Stomach smooth muscle (tissue), 2 donors: ENCODE measurements around the gene CNTF.

Source experiments
- H3K27ac ChIP-seq: one replicate; pipeline ENCODE4 v1.7.0; 2013; ENCODE audit warnings: mild to moderate bottlenecking, low read length, inconsistent platforms
- H3K27me3 ChIP-seq, 2 donors: one replicate each; pipeline ENCODE4 v1.7.0; 2013; ENCODE audit warnings: low read length in 2 of 2; ENCODE audit not compliant: insufficient read depth in 2 of 2, control insufficient read depth in 1 of 2
- H3K36me3 ChIP-seq, 2 donors: one replicate each; pipeline ENCODE4 v1.7.0; 2013; ENCODE audit warnings: low read length in 2 of 2; ENCODE audit not compliant: control insufficient read depth in 2 of 2, insufficient read depth in 2 of 2
- H3K4me1 ChIP-seq: one replicate; pipeline ENCODE4 v1.7.0; 2013; ENCODE audit warnings: low read length; ENCODE audit not compliant: control insufficient read depth, insufficient read depth
- H3K4me3 ChIP-seq, 2 donors: one replicate each; pipeline ENCODE4 v1.7.0; 2013; ENCODE audit warnings: low read length in 2 of 2
- H3K9ac ChIP-seq, 2 donors: one replicate each; pipeline ENCODE4 v1.7.0; 2013; ENCODE audit warnings: low read length in 2 of 2, mild to moderate bottlenecking in 1 of 2
- H3K9me3 ChIP-seq, 2 donors: one replicate each; pipeline ENCODE4 v1.7.0; 2013; ENCODE audit warnings: low read length in 2 of 2; ENCODE audit not compliant: control insufficient read depth in 2 of 2
- donor health status: healthy.
- donor health status: Pancreatic carcinoma.

Gene CNTF

DNA sequence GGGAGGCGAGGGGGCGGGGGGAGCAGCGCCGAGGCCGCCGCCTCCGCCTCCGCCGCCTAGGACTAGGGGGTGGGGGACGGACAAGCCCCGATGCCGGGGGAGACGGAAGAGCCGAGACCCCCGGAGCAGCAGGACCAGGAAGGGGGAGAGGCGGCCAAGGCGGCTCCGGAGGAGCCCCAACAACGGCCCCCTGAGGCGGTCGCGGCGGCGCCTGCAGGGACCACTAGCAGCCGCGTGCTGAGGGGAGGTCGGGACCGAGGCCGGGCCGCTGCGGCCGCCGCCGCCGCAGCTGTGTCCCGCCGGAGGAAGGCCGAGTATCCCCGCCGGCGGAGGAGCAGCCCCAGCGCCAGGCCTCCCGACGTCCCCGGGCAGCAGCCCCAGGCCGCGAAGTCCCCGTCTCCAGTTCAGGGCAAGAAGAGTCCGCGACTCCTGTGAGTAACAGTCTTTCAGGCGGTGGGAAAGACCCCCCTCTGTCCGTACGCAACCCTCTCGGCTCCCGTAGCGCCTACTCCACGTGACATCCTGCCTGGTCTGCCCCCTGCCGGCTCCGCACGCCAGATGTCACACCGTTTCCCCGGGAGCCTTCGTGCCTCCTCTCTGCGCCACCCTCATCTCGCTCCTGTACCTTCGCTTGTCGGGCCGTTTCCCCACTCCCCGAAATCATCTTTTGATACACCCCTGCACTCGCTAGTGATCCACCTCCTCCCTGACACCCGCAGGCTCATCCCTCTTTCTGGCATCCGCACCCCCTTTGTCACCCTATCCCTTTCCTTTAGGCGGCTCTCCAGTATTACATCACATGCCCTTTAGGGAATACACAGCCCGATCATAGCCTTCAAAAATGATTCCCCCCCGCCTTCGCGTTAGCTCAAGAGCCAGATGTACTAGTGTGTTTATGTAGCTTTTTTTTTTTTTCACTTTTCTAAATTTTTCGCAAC is 43.0 kb upstream of the CNTF start:
- Histone ChIP-seq H3K9me3 (no peaks in the 10 kb centered on the region), H3K27ac (peak overlapping the region; percentile 97), H3K4me3 (peak overlapping the region; percentile 96 to 97), H3K4me1 (peaks cover 13% of the 10 kb centered on the region), H3K9ac (peak overlapping the region; percentile 91 to 95), H3K36me3 (peaks cover 0 to 2% of the 10 kb centered on the region in 2 donors), H3K27me3 (no peaks in the 10 kb centered on the region)

DNA sequence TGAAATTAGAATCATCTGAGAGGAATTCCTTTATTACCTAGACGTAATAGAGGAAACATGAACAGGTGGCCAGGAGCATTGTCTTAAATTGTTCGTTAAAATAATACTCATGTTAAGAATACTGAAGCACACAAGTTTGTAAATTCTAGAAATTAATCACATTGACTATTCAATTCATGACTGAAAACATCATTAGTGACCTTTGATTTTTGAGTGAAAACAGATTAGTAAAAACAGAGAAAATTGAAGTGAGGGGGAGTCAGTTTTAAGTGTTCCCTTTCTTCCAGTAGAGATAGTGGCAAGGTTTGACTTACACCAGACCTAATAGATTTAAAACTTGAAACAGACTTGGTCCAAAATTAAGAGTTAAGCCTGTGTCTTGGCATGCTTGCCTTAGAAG is 42.2 kb upstream of the CNTF start:
- peak overlapping the region; percentile 97 for H3K27ac ChIP-seq
- peak overlapping the region; percentile 91 to 95 for H3K9ac ChIP-seq
- peaks cover 10% of the 10 kb centered on the region for H3K4me1 ChIP-seq
- peaks cover 0 to 2% of the 10 kb centered on the region in 2 donors for H3K36me3 ChIP-seq
- H3K27me3 ChIP-seq, result no peaks in the 10 kb centered on the region
- H3K4me3 ChIP-seq, result peak overlapping the region; percentile 96 to 97
- H3K9me3 ChIP-seq, result no peaks in the 10 kb centered on the region

DNA sequence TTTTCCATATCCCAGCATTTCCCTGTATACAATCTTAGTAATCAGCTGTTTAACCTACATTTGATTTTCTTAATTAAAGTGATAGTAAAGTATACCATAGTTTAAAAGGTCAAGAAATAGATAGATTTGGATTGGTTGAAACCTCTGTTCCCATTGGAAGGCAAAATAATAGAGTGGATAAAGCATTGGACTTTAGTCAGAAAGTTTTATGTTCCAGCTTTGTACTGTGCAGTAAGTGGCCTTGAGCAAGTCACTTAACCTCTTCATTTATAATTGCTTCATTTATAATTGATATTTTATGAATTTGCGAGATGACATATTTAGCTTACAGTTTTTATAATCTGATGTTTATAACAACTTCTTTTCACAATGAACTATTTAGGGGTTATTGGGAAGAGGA is 40.0 kb upstream of the CNTF start:
- no peaks in the 10 kb centered on the region for H3K9me3 ChIP-seq
- H3K27ac ChIP-seq, result no peak overlapping the region
- peaks cover 5% of the 10 kb centered on the region for H3K4me1 ChIP-seq
- H3K9ac ChIP-seq, result no peak overlapping the region
- no peaks in the 10 kb centered on the region for H3K27me3 ChIP-seq
- no peak overlapping the region for H3K4me3 ChIP-seq
- no peaks in the 10 kb centered on the region for H3K36me3 ChIP-seq

DNA sequence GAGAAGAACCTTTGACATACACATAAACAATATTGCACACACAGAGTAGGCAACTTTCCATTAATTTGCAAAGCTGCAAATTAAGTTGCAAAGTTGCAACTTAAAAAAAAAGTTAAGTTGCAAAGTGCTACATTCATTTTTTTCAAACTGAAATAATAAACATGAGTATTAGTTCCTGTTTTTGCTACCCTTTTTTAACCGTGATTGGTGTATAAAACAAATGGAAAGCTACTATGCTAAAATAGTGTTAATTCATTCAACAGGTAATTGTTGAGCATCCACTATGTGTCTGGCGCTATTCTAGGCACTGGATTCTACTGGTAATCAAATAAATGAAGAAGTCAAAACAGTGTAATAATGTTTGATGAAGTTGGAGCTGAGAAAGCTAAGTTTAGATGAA is 35.5 kb upstream of the CNTF start:
- no peaks in the 10 kb centered on the region for H3K36me3 ChIP-seq
- H3K27ac ChIP-seq, result no peak overlapping the region
- no peaks in the 10 kb centered on the region for H3K9me3 ChIP-seq
- H3K4me1 ChIP-seq, result no peaks in the 10 kb centered on the region
- H3K9ac ChIP-seq, result no peak overlapping the region
- H3K4me3 ChIP-seq, result no peak overlapping the region
- no peaks in the 10 kb centered on the region for H3K27me3 ChIP-seq

DNA sequence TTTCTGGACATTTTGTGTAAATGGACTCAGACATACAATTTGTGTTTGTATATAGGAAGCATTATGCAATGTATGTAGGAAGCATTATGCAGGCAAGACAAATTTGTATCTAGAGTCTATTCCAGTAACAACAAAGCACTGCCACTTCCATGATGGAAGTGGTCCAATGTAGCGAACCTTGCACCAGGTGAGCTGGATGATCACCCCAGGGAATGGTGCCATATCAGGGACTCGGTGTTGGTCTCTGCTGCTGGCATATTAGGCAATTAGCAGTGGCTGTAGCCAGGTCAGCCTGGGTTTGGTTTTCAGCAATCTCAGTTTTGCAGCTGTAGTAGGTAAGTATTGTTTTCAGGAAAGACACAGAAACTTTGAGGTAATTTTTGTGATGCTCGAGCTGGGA is 30.8 kb upstream of the CNTF start:
- Histone ChIP-seq H3K27ac (no peak overlapping the region), H3K9ac (no peak overlapping the region), H3K4me3 (no peak overlapping the region), H3K9me3 (no peaks in the 10 kb centered on the region), H3K27me3 (no peaks in the 10 kb centered on the region), H3K36me3 (peaks cover 2% of the 10 kb centered on the region in 2 donors), H3K4me1 (no peaks in the 10 kb centered on the region)

DNA sequence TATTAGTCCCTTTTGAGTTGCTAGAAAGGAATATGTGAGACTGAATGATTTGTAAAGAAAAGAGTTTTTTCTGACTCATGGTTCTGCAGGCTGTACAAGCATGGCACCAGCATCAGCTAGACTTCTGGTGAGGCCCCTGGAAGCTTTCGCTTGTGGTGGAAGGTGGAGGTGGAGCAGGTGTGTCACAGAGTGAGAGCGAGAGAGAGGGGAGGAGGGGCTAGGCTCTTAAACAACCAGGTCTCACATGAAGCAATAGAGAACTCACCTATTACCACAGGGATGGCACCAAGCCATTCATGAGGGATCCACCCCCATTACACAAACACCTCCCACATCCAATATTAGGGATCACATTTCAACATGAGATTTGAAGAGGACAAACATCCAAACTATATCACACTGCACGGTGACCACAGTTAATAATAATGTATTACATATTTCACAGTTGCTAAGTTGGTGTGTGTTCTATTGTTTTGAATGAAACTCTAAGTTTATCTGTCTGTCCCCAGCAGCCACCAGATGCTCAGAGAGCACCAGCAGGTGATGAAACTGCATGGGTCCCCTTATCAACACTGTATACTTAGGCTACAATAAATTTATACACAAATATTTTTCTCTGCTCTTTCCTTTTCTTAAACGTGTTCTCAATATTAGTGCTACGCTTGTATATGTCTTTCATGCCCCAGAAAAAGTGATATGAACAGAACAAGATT is 29.5 kb upstream of the CNTF start:
- Histone ChIP-seq H3K36me3 (peaks cover 2% of the 10 kb centered on the region in 2 donors), H3K4me3 (no peak overlapping the region), H3K27me3 (no peaks in the 10 kb centered on the region), H3K4me1 (no peaks in the 10 kb centered on the region), H3K27ac (no peak overlapping the region), H3K9ac (no peak overlapping the region), H3K9me3 (no peaks in the 10 kb centered on the region)

DNA sequence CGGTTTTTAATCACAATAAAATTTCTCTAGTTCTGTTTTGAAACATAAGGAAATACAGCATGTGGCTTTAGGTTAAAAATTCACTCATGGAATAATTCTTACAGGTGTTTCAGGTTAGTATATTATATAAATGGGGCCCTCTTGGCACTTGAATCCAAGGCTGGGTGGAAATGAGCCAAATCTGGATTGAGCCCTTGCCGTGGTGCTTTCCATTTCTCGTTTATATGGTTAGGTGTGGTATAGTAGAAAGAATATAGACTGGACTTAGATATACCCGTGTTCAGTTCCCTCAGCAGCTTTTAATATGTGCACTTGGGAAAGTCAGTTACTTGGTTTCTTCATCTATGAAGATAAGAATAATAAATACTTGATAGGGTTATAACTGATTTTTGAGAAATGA is 27.6 kb upstream of the CNTF start:
- Histone ChIP-seq H3K9me3 (no peaks in the 10 kb centered on the region), H3K4me1 (no peaks in the 10 kb centered on the region)

DNA sequence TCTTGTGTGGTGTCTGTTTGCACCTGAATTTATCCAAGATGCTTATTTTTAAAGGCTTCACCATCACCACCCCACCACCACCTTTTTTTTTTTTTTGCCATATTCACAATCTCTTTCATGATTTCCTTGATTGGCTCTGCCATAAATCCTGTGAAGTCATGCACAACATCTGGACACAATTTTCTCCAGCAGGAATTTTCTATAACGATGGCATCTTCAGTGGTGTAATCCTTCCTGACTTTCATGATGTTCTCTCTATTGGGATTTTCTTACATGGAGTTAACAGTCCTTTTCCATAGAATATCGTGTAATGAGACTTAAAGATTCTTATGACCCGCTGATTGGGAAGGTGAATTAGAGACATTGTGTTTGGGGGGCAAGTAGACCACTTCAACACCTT is 25.8 kb upstream of the CNTF start:
- Histone ChIP-seq H3K27me3 (no peaks in the 10 kb centered on the region), H3K9ac (no peak overlapping the region), H3K36me3 (peaks cover 2% of the 10 kb centered on the region in 2 donors), H3K9me3 (no peaks in the 10 kb centered on the region), H3K27ac (no peak overlapping the region), H3K4me1 (no peaks in the 10 kb centered on the region), H3K4me3 (no peak overlapping the region)

More for the DNA sequence above, 27.6 kb upstream of the CNTF start:
- H3K36me3 ChIP-seq, result peaks cover 2% of the 10 kb centered on the region in 2 donors
- no peaks in the 10 kb centered on the region for H3K27me3 ChIP-seq
- H3K27ac ChIP-seq, result no peak overlapping the region
- no peak overlapping the region for H3K4me3 ChIP-seq
- no peak overlapping the region for H3K9ac ChIP-seq

DNA sequence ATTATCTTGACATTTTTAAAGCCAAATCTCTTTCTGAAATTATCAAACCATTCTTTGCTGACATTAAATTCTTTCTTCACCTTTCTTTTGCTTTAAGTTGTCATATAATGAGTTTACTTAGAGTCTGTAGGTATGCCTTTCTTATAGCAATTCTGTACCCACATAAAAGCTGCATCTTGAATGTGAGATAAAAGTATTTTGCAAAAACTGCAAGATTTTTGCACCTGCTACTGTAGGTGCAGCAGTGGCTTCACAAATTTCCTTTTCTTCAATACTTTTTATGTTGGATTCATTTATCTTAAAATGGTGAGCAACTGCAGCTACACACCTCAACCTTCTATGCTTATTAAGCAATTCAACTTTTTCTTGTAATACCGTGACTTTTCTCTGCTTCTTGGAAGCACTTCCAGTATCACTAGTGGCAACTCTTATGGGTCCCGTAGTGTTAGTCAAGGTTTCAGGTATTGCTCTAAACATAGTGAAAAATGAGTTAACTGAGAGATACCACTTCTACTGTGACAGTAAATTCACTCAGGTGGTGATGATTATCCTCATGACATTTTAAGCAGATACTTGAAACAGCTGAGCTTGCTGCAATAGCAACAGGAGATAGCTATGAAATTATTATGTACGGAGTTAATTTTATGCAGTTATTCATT is 24.9 kb upstream of the CNTF start:
- Histone ChIP-seq H3K27me3 (no peaks in the 10 kb centered on the region), H3K36me3 (peaks cover 2% of the 10 kb centered on the region in 2 donors), H3K27ac (no peak overlapping the region), H3K9me3 (no peaks in the 10 kb centered on the region), H3K4me3 (no peak overlapping the region), H3K4me1 (no peaks in the 10 kb centered on the region), H3K9ac (no peak overlapping the region)

DNA sequence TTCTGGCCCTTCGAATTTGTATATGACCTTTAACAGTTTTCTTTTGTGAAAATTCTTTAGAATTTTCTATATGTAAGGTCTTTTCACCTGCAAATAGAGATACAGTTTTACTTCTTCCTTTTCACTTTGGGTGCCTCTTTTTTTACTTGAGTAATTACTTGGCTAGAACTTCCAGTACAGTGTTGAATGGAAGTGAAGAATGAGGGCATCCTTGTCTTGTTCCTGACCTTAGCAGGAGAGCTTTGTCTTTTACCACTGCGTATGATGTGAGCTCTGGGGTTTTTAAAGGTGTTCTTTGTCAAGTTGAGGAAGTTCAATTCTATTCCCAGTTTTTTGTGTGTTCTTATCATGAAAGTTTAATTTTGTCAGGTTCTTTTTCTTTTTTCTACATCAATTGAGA is 22.0 kb upstream of the CNTF start:
- no peaks in the 10 kb centered on the region for H3K9me3 ChIP-seq
- no peak overlapping the region for H3K4me3 ChIP-seq
- no peaks in the 10 kb centered on the region for H3K27me3 ChIP-seq
- H3K9ac ChIP-seq, result no peak overlapping the region
- H3K36me3 ChIP-seq, result peaks cover 0 to 3% of the 10 kb centered on the region in 2 donors
- no peak overlapping the region for H3K27ac ChIP-seq
- no peaks in the 10 kb centered on the region for H3K4me1 ChIP-seq
